HG02870 (cell line): Measurements from ENCODE around the gene YIF1B.
A peak's percentile ranks its signal among the peaks of the same experiment; 100 is the strongest.

ENCODE experiments used
- ATAC-seq: cut with Tn5 transposase; IDR thresholded peaks from one replicate; pipeline ENCODE4 v1.9.1; 2021; ENCODE audit warnings: mild to moderate bottlenecking, moderate library complexity; ENCODE audit not compliant: unreplicated experiment

The YIF1B gene

DNA sequence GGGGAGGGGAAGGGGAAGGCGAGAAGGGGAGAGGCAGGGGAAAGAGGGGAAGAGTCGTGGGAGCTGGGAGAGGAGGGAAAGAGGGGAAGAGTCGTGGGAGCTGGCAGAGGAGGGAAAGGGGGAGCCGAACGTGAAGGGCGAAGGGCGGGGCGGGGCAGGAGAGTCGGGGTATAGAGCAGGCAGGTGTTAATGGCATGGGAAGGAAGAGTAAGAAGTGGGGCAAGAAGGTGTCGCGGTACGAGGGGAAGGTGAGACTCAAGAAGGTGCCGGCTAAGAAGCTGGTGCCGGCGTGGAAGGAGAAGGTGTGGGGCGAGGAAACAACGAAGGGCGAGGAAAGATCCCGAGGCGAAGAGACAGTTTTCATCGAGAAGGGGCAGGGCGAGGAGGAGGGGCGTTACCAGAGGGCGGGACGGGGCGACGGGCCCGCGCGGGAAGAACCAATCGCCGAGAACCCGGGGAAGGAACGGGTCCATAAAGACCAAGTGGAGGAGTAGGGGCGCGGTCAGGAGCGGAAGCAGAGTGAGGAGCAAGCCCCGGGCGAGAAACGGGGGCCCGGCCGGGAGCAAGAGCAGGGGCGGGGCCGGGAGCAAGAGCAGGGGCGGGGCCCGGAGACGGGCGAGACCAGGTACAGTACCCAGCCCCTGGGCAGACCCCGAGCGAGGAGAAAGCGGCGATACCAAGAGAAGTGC is 20.3 kb upstream of the YIF1B start:
- ATAC-seq, result peak; percentile 66

DNA sequence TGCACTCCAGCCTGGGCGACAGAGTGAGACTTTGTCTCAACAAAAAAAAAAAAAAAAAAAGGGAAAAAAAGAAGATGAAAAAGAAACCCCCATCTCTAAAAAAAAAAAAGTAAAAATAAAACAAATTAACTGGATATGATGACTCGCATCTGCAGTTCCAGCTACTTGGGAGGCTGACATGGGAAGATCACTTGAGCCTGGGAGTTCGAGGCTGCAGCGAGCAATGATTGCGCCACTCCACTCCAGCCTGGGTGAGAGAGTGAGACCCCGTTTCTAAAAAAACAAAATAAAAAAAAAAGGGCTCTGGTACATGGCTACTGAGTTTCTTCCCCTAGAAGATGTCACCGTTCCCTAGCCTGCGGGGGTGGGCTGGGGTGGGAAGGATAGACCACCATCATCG is 17.5 kb upstream of the YIF1B start:
- no peak for ATAC-seq

DNA sequence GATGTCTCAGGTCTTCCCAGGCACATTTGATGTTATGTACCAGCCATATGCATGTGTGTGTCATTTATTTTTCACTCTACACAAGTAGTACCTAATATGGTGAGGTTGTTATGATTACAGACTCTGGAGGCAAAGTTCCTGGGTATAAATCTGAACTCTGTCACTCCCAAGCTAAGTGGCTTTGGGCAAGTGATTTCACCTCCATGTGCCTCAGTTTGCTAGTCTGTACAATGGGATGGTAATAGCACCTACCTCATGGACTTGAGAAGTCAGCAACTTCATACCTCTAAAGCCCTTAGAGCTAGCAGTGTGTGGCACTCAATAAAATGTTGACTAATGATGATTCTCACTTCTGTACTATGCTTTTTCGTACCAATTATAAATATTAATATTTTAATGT is 16.0 kb upstream of the YIF1B start:
- ATAC-seq, result no peak

DNA sequence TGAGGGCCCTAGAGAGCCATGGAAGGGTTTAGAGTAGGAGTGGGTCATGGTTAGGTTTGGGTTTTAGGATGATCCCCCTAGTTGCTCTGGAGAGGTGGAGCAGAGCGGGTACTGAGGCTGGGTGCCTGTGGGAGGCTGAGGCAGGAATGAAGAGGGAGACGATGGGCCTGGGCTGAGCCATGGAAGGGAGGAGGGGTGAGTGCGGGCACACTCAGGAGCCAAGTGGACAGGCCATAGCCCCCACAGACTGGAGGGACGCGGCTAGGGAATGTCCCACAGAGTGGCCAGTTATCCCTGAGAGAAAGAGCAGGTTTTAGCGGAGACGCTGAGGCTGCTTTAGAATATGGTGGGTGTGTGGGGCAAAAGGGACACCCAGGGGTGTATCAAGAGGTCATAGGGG is 13.9 kb upstream of the YIF1B start:
- ATAC-seq, result no peak

DNA sequence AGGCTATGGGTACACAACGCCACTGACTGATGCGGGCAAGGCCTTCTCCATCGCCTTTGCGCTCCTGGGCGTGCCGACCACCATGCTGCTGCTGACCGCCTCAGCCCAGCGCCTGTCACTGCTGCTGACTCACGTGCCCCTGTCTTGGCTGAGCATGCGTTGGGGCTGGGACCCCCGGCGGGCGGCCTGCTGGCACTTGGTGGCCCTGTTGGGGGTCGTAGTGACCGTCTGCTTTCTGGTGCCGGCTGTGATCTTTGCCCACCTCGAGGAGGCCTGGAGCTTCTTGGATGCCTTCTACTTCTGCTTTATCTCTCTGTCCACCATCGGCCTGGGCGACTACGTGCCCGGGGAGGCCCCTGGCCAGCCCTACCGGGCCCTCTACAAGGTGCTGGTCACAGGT is 10.8 kb upstream of the YIF1B start:
- no peak for ATAC-seq

DNA sequence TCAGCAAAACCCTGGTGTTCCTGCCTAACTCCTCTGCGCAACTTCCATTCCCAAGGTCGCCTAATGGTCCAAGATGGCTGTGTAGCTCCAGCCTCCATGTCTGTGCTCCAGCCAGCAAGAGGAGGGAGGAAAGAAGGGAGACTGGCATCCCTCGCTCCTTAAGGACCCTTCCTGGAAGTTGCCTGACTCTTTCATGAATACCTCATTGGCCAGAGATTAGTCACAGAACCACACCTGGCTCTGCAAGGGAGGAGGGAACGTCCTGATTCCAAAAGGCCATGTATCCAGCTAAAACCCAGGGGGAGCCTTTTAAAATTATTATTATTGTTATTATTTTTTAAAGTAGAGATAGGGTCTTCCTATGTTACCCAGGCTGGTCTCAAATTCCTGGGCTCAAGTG is 8.7 kb upstream of the YIF1B start:
- no peak for ATAC-seq

DNA sequence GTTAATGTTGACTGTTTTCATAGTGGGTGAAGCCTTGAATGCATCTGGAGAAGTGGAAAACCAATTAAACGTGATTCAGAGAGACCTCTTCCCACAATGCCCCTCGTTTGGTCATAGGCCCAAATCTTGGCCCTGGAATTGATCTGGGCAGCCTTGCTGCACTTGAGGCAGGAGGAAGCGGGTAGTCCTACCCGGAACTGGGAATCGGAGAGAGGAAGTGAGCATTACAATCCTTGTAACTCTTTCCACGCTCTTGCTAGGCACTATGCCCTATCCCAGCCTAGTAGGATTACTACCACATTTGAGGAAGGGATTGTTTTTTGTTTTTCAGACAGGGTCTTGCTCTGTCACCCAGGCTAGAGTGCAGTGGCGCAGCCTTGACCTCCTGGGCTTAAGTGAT is 7.5 kb upstream of the YIF1B start:
- ATAC-seq, result no peak

DNA sequence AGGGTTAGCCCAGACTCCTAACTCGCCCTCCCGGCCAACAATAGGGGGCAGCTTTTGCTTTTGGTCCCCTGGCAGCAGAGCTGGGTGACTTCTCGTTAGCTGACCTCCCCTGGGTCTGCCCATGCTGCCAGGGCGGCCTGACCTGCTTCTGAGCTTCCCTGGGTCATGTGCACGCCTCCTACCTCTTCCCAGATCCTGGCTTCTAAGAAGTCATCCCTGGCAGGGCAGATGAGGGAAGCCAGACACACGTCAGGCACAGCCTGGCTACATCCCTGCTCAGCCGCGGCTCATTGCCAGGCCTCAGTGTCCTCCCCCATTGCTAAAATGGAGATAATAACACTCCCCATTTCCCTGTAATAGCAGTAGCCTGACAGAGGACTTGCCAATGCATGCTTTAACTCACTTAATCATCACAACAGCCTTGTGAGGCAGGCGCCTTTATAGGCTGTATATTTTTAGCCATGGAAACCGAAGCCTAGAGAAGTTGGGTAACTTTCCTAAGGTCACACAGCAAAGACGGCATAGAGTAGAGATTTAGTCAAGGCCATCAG is 6.0 kb upstream of the YIF1B start:
- no peak for ATAC-seq

DNA sequence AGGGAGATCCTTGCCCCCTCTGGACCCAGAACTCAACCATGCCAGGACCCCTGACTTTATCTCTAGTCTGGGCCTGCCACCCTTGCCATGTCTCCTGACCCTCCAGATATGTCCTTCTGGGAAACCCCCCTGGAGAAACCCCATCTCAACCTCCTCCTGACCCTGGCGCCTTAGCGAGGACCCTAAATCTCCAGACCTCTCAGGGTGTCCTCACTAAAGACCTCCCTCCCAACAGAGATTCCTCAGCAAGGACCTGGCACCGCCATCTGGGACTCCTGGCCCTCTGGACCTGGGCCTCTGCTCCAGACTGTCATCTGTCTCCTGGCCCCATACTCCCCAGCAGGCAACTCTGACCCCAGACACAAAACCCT is 5.2 kb upstream of the YIF1B start:
- no peak for ATAC-seq

DNA sequence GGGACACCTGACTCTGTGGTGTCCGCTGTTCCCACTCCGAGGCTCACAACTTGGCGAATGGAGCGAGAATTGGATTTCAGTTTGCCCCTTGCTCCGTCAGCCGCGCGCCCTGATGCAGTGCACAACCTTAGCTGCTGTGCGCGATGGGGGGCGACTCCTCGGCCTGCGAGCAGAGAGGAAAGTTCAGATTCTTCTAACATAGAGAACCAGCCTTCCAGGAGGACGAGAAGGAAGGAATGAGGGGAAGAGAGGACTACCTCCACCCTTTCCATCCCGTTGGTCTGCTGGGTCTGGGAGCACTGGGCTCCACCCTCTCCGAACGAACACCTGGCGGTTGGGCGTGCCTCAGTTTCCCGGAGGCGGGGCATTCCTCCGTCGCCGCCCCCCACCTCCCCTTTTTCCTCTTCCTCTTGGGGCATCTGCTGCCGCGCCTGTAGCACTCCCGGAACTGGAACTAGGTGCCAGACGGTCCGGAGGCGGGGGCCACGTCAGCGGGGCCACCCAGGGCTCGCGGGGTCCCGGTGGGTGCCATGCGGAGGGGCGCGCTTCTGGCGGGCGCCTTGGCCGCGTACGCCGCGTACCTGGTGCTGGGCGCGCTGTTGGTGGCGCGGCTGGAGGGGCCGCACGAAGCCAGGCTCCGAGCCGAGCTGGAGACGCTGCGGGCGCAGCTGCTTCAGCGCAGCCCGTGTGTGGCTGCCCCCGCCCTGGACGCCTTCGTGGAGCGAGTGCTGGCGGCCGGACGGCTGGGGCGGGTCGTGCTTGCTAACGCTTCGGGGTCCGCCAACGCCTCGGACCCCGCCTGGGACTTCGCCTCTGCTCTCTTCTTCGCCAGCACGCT is 3.9 kb upstream of the YIF1B start, which contains the start of gene KCNK6:
Gene KCNK6 (plus strand): TSS at position 425 of the 838 bp plus-strand sequence. CDS start 106 bp downstream, at position 531.
- no peak for ATAC-seq

DNA sequence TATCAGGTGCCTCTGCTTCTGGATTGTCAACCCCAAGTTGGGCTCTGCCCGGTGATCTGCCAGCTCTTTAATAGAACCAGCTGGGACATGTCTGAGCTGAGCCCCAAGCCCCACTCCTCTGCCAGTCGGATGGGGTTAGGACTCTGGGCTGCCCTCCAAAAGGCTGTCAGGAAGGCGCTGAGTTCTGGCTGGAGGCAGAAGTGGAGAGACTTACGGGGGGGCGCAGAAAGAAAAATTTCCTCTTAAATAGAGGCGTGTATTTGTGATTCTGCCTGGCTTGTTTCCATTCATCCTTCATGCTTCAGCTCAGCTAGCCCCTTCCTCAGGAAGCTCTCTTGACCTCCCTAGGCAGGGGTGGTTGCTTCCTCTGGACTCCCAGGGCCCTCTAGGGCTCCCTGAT is 2.9 kb upstream of the YIF1B start:
- no peak for ATAC-seq

DNA sequence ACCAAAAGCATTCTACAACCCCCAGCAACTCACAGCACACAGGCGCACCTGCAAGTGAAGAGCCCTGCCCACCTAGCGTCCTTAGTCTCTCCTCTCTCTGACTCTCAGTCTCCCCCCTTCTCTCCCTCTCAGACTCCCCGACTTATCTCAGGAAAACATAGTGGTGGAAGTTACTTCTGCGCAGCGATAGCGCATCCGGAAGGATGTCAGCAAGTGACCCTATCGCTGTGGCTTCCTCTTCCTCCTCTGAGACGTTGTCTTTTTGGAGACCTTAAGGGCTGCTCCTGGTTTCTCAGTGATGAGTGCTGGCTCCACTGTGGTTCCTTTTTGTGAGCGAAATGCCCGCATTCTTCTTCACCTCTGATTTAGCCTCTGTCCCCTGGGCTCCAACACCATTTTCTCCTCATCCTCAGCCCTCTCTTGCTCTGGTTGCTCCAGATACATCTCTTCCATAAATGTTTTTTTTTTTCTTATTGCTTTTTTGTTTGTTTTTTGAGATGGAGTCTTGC is 1.4 kb upstream of the YIF1B start:
- no peak for ATAC-seq

DNA sequence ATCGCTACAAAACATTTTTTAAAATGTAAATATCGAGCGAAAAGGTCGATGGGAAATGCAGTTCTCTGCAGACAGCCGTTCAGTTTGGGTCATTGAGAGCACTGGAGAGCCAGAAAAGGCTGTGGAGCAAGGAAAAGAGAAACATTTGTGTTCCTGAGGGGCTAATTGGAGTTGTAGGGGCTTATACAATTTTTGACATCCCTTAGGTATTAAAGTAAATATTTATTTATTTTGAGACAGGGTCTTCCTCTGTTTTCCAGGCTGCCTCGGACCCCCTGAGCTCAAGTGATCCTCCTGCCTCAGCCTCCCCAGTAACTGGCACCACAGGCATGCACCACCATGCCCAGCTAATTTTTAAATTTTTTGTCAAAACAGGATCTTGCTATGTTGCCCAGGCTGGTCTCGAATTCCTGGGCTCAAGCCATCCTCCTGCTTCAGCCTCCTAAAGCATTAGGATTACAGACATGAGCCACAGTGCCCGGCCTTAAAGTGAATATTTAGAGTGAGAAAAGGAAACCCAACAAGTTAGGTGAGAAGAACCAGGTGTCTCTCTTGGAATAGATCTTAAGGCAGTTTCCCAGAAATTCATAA is 825 bp upstream of the YIF1B start:
- ATAC-seq, result no peak

DNA sequence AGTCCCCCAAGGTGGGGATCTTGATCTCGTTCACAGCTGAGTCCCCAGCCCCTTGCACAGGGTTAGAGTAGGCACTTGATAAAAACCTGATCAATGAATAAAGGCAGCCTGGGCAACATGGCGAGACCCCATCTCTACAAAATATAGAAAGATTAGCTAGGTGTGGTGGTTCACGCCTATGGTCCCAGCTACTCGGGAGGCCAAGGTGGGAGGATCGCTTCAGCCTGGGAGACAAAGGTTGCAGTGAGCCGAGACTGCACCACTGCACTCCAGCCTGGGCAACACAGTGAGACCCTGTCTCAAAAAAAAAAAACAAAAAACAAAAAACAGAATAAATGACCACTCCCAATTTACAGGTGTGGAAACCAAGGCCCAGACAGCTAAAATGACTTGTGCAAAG is 4.8 kb downstream of the YIF1B start:
- no peak for ATAC-seq

DNA sequence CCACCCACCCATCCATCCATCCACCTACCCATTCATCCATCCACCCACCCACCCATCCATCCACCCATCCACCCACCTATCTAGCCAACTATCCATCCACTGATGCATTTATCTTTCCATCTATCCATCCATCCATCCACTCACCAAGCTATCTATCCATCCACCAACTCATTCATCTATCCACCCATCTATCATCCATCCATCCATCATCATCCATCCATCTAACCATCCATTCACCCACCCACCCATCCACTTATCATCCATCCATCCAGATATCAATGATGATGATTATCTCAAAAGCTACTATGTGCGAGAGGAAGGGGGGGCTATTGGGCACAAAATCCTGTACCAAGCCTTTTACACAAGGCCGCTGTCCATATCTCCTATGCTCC is 5.5 kb downstream of the YIF1B start:
- no peak for ATAC-seq

DNA sequence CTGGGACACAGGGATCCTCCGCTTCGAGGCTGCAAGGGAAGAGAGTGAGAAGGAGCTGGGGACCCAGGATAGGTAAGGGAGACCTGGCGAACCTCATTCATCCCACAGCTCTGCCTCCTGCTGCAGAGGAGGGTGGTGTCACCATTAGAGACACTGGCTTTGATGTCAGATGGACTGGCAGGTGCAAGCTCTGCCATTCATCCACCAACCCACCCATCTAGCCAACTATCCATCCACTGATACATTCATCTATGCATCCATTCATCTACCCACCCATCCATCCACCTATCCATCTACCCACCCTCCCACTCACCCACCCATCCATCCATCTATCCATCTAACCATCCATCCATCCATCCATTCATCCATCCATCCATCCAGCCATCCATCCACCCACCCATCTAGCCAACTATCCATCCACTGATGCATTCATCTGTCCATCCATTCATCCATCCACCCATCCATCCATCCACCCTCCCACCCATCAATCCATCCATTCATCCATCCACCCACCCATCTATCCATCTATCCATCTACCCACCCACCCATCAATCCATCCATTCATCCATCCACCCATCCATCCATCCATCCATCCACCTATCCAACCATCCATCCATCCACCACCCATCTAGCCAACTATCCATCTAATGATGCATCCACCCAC is 6.0 kb downstream of the YIF1B start:
- ATAC-seq, result no peak

DNA sequence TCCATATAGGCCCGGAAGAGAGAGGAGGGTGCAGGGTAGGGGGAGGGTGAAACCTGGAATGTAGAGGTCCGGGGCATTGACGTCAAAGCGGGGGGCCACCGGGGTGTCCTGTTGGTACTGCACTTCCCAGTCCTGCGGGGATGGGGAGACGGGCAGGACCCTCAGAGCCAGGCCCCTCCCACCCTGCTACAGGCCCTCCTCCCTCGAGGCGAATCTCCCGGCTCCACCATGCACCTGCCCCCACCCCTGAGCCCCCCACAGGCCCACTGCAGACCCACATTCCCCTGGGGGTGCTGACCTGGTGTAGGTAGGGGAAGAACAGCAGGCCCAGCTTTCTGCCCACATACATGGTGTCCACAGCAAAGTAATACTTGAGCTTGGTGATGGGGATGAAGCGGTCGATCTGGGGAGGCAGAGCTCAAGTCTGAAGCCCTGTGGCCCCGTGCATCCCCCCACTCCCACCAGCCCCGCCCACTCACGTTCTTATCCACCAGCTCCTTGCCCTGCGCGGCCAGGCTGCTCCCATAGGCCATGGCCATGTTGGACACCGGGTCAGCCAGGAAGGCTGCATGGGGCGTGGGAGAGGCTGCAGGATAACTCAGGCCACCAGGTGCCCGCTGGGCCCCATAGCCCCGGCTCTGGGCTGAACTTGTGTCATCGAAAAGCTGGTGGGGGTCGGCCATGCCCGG is 6.7 kb downstream of the YIF1B start:
- ATAC-seq, result no peak

DNA sequence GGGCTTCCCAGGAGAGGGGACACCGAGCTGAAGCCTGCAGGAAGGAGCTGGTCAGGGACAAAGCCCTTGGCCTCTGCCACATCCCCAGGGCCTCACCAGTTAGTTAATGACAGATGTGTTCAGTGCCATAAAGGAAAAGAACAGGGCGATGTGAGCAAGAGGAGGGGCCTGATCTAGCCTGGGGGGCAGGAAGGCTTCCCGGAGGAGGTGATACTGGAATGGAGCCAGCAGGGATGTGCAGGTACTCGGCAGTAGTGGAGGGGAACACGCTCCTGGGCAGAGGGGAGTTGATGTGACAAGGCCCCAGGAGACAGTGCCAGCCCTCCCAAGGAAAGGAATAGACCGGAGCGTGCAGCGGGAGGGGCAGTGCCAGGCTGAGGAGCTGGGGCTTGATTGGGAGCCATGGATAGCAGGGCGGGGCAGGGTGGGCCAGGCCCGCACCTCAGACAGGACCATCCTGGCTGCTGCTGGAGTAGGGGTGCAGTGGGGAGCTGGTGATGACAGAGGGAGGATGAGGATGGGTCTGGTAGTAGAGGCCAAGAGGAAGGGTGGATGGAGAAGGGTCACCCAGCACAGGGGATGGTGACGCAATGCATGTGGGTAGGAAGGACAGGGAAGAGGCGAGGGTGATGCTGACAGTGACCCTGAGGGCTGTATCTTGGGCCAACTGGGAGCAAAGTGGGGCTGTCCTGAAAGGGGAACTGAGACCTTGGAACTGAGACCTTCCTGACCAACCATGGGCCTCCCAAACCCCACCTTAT is 7.6 kb downstream of the YIF1B start:
- no peak for ATAC-seq

DNA sequence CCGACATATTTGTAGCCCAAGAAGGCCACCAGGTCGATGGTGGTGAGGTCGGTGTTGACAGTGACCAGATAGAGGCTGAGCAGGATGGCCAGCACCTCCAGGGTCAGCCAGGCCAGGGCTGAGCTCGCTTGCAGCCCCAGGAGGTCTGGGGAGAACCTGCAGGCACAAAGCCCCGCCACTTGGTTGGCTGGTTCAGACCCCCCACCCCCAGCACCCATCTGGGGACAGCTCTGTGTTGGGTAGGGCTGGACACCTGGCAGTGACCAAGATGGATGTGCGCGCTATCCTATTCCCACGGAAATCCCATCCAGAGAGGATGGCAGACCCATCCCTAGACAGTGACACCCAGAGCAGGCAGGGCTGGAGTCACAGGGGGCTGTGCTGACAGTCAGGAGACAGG is 8.2 kb downstream of the YIF1B start:
- no peak for ATAC-seq

DNA sequence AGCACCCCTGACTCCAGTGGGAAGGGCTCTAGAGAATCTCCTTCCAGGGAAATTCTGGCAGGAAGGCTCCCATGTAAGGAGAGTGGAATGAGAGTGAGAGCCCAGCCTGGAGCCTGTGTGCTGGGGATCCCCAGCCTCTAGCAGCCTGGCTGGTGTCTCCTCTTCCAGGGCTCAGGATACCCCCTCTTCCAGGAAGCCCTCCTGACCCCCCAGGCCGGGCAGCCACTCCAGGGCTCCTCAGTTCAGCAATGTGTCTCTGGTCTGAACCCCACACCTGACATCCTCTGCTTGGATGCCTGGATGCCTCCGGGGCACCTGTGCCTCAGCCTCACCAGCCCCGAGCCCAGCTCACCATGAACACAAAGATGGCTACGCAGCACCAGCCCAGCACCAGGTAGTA is 8.7 kb downstream of the YIF1B start:
- no peak for ATAC-seq
